ENCODE results near the gene SC5D. TPM values are rescaled to one million over a fixed set of nuclear protein-coding genes. Genes with fewer than 3 reads are reported as not detected.

Gene SC5D
- total RNA-seq, 1 donor from 2014 or later, result 37.5 TPM

DNA sequence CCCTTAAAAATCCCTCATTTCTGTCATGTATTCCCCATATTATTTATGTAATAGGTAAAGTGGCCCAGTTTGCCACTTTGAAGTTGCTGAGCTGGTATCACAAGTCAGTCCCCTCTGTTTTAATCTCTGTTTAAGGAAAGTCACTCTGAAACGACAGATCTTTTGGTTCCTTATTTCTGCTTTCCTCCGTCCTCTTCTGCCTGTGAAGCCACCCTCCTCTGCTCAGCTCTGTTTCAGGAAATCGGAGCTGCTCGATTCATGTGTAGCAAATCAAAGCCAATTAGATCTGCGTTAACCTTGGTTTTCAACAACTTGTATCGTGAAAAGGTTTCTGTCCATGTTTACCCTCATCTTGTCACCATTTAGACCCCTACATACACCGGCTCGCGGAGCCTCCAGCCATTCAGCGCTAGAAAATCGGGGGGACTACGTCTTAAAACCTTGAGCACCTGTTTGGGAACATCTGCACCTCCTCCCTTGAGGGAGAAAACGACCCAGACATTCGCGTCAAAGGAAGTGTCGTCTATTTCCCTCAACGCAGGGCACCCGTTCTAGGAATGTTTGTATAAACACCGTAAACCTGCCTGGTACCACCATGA is 576 bp upstream of the SC5D start:
- DNase-seq (ENCODE audit: low read depth in 2 of 2), result no peak

DNA sequence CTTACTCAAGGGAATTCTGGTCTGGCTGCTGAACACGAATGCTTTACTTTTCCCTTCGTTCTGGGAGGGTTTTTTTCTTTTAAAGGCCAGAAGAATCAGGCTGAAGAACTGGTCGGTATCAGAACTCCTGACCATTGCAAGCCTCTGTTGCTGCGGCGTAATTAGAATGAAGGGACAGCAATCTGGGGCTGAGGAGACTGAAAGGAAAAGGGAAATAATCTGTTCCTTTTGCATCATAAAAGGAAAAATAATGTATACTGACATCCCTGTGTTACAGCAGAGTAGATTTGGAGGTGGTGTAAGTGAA is 670 bp downstream of the SC5D start:
- no peak for DNase-seq (ENCODE audit: low read depth in 2 of 2)

DNA sequence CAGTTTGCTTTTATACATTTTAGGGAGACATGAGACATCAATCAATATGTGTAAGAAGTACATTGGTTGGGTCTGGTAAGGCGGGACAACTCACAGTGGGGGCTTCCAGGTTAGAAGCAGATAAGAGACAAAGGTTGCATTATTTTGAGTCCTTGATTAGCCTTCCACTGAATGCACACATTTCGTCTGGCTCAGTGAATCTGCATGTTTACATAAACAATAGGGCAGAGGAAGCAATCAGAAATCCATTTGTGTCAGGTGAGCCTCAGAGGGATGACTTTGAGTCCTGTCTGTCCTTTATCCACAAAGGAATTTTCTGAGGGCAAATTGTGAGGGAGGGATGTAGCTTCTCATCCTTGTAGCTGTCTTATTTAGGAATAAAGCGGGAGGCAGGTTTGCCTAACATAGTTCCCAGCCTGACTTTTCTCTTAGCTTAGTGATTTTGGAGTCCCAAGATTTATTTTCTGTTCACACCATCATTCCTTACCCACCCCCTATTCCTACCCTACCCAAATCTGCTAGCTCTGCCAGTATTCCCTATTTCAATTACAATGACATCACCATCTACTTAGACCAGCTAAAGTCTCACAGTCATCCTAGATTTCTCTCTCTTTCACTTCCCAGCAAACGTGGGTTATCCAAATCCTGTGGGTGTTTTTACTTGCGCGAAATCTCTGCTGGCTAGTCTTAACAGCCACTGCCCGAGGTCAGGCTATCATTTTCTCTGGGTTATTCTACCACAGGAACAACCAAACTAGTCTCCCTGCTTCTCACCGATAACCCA is 2.9 kb downstream of the SC5D start:
- no peak for DNase-seq (ENCODE audit: low read depth in 2 of 2)

DNA sequence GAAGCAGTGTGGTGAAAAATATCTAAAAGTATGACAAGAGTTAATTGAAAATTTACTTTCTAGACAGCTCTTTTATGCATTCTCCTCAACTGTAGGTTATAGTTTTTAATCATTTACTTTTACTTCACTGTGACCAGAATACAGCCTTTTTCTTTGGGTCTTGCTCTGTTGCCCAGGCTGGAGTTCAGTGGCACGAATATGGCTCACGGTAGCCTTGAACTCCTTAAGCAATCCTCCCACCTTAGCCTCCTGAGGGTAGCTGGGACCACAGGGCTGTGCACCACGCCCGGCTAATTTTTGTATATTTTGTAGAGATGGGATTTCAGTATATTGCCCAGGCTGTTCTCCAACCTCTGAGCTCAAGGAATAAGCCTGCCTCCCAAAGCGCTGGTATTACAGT is 5.3 kb downstream of the SC5D start:
- no peak for DNase-seq (ENCODE audit: low read depth in 2 of 2)

DNA sequence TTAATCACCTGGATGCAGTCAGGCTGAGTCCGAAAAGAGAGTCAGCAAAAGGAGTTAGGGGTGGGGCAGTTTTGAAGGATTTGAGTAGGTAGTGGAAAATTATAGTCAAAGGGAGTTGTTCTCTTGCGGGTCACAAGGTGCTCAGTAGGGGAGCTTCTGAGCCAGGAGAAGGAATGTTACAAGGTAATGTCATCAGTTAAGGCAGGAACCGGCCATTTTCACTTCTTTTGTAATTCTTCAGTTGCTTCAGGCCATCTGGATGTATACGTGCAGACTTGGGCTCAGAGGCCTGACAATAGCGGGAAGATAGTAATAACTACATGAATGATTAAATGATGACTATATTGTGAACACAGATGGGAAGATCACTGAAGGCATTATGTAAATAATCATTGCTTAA is 6.2 kb downstream of the SC5D start:
- DNase-seq (ENCODE audit: low read depth in 2 of 2), result no peak

DNA sequence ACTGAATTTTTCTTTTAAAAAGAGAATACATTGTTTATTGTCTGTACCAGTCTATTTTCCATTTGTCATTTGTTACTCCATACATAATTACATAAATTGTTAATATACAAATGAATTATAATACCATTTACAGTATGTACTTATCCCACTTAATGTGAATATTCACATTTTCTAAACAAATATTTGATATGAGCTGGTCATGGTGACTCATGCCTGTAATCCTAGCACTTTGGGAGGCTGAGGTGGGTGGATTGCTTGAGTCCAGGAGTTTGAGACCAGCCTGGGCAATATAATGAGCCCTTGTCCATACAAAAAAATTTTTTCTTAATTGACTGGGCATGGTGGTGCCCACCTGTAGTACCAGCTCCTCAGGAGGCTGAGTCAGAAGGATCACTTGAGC is 6.8 kb downstream of the SC5D start:
- DNase-seq (ENCODE audit: low read depth in 2 of 2), result no peak

DNA sequence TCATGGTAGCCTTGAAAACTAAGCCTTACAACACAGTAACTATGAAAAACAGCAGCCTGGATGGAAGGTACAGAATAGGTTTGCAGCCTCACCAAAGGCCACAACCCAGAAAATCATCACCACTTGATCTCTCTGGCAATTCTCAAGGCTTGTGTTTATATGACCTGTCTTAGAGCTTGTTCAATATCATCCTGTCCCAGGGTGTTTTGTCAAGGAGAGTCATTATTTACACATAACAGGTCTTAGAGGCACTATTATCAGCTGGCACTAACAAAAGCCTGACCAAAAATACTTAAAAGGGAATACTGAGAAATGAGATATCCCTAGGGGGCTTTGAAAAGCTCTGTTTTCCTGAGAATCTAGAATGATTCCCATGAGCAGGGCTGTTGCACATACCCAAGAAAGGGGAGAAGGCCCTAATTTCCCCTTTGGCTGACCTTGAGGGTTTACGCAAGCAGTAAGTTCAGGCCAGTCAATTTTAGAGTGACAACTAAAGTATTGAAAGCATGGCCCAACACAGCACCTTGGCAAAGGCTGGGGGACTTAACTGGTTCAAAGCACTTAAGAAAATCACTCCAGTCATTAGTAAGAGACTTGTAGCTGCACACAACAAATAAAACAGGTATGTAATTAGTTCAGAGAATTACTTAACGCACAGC is 7.9 kb downstream of the SC5D start:
- no peak for DNase-seq (ENCODE audit: low read depth in 2 of 2)

DNA sequence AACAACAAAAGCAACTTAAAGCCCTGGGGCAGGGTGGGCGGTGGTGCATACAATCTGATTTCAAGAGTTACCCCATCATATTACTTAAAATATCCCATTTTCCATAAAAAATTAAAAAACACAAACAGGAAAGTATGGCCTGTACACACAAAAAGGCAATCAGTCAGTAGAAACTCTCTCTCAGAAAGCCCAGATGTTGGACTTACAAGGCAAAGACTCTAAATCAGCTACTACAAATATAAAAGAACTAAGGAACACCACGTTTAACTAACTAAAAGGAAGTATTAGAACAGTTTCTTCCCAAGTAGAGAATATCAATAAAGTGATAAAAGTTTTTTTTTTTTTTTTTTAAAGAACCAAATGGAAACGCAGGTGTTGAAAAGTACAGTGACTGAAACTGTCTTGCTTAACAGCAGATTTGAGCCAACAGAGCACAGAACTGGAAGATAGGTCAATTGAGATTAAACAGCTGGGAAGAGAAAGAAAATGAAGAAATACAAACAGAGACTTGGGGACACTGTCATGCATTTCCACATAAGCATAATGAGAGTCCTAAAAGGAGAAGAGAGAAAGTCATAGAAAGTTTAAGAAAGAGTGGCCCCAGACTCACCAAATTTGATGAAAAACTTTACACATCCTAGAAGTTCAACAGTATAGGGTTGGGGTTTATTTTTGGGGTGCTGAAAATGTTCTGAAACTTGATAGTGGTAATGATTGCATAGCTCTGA is 8.6 kb downstream of the SC5D start:
- DNase-seq (ENCODE audit: low read depth in 2 of 2), result no peak

DNA sequence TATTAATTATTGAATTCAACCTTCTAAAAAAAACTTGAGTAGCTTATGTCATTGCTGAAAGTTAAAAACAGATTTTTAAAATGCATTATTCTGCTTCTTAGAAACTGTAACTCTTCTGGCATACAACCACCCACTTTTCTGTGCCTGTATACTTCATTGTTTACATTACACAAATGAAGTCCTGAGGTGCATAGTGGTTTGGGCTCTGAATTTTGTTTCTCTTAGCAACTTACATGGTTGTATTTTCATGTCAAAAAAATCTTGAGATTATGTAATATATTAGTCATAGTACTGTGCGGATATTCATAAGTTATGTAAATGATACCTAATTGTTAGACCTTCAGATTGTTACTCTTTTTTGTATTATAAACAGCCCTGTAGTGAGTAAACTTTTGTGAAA is 12.2 kb downstream of the SC5D start:
- DNase-seq (ENCODE audit: low read depth in 2 of 2), result no peak

DNA sequence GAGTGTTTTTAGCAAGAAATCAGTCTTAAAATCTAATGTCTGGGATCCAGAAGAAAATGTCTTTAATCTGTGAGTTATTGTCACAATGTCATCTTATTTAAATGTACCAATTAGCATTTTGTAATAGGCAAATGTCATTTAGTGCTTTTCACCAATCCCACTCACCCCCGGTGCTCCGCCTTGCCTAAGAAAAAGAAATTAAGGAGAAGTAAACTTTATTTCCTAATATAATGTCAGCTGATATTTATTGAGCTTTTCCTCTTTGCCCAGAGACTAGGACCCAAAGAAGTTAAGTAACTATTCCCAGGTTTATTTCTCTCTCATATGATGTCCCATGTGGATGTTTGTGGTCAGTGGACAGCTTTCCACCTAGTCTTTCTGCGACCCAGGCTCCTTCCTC is 16.2 kb downstream of the SC5D start:
- no peak for DNase-seq (ENCODE audit: low read depth in 2 of 2)

DNA sequence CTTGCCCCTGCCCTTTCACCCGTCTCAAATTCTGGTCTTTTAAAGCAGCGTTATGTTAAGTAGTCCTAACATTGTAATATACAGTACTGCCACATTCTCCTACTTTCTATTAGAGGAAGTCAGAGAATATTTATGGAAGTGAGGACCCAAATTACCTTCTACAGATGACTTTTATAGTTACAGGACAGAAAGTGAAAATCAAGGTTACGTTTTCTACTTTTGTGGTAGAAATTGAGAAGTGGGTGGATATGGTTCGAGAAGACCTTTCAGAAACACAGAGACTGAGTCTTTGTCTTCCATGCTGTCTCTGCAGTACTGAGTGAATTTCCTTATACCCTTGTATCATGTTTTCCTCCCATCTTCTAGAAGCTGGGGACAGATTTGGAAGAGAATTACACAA is 17.1 kb downstream of the SC5D start:
- DNase-seq (ENCODE audit: low read depth in 2 of 2), result no peak

DNA sequence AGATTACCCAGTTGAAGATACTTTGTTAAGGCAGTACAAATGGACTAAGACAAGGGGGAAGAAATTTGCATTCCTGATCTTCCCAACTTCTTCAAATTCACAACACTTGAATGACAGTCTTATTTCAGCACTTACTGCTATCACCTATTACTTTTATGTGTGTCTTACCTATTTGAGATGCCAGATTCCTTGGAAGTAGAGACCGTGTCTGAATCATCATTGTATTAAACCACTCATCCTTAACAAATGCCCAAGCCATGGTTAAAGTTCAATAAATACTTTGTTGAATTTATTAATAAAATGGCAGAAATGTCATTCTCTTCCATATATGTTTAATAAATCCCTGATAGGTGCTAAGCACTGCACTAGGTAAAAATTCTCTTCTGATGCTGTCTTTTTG is 18.3 kb downstream of the SC5D start:
- DNase-seq (ENCODE audit: low read depth in 2 of 2), result no peak

DNA sequence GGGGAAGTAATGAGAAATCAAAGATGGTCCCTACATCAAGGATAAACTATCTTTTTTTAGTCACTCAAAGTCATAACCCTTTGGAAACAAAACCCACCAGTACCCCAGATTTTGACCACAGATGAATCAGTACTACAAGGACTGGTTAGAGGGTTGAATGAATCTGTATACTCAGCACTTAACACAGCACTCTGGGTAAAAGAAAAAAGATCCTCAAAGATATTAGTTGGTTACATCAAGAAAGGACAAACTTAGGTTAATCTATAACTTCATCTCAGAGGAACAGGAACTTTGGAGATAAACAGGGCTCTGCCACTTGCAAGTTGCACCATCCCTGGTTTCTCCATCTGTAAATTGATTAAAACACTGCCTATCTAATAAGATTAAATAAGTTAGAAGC is 18.8 kb downstream of the SC5D start:
- no peak for DNase-seq (ENCODE audit: low read depth in 2 of 2)

DNA sequence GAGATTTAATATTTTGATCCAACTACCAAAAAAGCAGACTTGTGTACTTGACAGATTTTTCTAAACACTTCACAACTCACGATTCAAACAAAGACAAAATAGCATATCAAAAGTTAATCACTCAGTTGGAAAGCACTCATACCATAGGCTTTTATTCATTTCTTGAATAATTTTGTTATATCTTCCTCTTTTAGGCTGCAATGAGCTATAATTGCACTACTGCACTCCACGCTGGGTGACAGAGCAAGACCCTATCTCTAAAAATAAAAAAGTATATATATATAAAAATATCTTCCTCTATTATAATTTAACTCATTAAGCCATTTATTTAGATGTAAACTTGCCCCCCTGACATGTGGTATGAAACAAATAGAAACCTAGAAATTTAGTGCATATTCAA is 19.9 kb downstream of the SC5D start:
- DNase-seq (ENCODE audit: low read depth in 2 of 2), result no peak

DNA sequence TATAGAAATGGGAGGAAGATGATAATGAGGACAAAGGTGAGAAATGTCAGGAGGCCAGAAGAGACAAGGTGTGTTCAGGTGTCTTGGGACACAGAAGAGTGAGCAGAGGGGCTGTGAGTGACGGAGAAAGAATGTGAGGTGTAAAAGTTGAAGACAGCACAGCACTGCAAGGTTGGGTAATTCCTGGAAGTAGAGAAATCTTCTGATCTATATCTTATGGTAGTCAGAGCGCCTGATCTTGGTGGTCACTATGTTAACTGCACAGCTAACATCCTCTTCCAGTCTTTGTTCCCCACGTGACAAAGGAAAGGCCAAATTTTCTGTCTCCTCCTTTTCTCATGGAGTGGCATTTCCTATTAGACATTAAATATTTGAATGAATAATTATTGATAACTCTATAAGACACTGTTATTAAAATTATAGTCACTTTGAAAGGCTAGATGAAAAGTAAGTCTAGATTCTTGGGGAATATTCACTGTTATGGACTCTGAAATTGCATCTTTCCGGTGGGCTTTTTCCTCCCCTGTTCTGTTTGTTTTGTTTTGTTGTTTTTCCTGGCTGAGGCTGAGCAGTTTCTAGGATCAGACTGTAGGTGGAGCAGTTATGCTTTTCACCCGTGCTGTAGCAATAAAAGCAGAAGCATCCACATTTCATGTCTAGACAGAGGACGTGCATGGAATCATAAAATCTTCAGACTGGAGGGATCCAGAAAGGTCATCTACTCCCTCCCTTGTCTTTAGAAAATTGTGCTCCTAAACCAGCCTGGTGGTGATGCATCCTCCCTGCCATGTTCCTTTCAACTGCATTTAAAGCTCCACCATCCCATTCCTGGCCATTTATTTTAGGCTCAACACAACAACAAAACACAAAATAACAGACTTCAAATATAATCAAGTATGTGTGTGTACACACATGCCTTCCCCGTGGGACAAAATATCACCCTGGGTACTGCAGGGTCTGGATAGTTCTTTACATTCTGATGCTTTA is 26.6 kb downstream of the SC5D start:
- peak; percentile 11 to 35 for DNase-seq (ENCODE audit: low read depth in 2 of 2)

DNA sequence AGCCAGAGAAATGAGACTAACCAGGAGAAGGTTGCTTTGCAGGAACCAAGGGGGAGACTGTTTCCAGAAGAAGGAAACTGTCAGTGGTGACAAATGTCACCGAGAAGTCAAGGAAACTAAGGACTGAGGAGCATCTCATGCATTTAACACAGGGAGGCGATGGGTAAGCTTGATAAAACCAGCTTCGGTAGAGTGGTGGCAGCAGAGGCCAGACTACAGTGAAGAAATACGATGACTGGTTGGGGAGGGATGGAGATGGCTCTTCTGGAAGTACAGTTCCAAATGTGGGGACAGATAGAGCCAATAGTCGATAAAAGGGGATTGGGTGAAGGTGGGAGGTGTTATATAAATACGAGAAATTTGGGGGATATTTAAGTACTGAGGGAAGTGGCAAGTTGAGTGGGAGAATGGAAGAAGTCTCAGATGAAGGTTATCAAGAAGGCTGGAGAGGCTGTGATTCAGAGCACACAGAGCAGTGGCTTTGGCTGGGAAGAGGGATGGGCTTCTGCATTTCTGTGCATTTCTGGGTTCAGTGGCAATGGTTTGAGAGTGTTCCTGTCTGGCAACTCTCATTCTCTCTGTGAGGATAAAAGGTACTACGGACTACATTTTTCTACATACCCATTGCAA is 29.2 kb downstream of the SC5D start:
- no peak for DNase-seq (ENCODE audit: low read depth in 2 of 2)

DNA sequence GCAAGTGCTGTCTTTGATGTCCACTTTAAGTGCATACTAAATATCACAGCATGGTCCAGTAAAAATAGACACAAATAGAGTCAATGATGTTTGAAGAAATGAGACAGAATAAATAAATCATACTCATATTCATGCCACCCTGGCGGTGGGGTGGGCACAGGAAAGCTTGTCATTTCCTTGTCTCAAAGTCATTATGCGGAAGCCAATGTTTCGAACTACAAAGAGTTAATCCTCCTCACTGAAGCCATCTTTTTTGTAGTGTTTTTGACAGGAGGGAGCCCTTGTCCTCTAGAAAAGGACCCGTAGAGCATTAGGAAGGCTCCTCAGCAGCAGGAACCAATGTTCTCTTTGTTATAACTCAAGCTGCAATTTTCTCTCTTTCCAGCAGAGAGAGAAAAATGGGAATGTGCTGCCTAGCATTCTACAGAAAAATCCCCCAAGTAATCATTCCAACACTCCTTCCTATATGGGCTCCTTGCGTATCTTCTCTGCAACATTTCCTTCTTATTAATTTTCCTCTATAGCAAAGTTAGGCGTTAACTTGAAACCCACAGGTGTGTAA is 30.6 kb downstream of the SC5D start:
- no peak for DNase-seq (ENCODE audit: low read depth in 2 of 2)

DNA sequence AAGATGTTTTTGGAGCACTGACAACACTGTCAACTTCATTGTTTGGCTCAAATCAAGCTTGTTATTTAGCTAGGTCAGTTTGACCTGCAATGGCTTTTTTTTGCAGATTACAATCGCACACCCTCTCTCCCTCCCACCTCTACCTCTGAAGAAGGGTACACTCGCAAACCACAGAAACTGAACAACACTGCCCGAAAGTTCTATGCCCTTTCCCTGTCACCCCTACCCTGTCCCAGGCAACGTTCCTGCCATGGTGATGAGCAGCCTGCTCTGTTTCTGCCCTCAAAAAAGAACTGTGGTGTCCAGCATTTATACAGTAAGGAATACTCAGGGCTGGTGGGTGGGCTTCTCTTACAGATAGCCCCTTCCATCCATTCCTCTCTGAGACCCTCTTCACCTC is 33.7 kb downstream of the SC5D start:
- DNase-seq (ENCODE audit: low read depth in 2 of 2), result no peak

DNA sequence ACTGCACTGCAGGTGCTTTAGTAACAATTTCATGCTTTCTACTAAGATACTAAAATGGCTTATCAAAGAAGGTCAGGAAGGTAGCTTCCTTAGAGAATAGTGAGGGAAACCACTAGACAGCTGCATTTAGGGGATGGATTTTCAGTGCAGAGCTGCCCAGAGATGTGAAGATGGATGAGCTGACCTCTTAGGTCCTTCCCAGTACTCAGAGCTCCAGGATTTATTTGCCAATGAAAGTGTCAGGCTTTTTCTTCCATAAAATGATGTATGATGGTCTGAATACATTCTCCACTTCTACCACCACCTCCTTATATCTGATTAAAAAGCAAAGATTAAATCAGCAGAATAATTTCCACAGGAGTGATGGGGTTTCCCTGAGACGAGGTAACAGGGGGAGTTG is 35.0 kb downstream of the SC5D start:
- no peak for DNase-seq (ENCODE audit: low read depth in 2 of 2)

DNA sequence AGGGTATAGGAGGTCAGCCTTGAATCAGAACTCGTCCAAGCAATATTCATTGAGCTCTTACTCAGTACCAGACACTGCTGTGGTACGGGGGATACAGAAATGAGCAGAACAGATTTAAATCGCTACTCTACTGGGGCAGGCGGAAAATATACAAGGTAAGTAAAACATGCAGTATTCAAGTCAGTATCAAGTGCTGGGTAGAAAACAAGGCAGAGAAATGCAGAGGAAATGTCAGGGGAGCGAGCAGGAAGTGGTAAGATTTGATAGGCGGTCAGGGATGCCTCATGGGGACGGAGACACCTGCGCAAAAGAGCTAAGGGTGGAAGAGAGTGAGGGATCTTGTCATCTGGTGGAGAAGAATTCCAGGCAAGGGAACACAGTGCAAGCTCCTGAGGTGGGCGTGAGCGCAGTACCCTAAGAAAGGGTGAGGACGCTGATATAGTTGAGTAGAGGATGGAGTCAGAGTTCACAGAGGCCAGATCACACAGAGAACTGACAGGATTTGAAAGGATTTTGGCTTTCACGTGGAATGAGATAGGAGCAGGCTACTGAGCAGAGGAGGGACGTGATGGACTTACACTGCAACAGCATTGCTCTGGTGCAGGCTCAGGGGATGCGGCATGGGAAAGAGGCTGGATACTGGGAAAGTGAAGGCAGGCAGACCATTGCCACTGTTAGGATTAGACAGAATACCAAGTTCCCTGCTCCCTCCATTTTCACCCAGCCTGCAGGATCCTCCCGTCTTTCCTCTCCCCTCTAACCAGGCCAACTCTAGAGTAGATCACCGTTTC is 35.8 kb downstream of the SC5D start:
- DNase-seq (ENCODE audit: low read depth in 2 of 2), result no peak

Measured in dermis microvascular lymphatic vessel endothelial cell (primary cell).